ENCODE results near the gene SPCS1.
A peak's percentile ranks its signal among the peaks of the same experiment; 100 is the strongest.
"Not testable (repeated sequence)": the region's sequence is repeated elsewhere in the genome, so short reads cannot be mapped to it uniquely, and the experiment has no call there.

SPCS1 gene

DNA sequence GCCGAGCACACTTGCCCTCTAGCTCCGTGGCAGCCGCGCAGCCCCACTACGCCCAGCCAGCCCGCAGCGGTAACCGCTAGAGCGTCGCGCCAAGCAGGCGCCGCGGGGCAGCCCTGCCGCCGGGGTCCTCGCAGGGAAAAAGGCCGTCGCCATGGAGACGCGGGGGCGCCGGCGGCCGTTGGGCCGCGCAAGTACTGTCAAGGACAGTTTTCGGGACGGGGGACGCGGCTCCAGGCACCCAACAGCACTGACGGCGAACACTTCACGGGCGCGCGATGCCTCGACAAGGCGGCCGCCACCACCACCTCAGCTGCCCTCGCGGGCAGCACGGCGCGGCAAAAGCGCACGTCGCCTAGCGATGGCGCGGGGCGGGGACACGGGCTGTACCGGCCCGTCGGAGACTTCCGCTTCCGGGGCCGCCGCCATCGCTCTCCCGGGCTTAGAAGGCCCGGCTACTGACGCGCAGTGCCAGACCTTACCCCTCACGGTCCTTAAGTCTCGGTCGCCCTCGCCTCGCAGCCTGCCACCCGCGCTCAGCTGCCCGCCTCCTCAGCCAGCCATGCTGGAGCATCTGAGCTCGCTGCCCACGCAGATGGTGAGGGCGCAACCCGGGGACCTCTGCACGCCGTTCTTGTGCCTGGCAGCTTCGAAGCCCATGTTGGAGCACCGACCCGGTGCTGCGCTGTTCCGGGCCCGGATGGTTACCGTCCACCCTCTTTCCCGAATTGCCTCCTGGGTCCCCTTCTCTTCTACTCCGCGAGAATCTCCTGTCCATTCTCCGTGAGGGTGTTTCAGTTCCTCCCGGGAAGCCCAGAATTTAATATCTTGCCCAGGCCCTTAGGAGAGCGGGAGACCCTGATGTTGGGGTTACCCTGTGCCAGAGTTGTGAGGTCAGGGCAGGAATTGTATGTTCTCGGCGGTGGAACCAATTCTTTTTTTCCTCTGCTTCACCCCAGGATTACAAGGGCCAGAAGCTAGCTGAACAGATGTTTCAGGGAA, at the start of gene SPCS1, which contains the start of gene GLT8D1:
SPCS1 (plus strand) TSS at position 419 of the 999 bp plus-strand sequence; CDS start at position 560, 141 bp downstream.
GLT8D1 (minus strand) TSS at position 104 of the 999 bp plus-strand sequence. CDS start 5,331 bp downstream, outside the sequence.
- peak; percentile 84 for DNase-seq (ENCODE audit: low read depth)

DNA sequence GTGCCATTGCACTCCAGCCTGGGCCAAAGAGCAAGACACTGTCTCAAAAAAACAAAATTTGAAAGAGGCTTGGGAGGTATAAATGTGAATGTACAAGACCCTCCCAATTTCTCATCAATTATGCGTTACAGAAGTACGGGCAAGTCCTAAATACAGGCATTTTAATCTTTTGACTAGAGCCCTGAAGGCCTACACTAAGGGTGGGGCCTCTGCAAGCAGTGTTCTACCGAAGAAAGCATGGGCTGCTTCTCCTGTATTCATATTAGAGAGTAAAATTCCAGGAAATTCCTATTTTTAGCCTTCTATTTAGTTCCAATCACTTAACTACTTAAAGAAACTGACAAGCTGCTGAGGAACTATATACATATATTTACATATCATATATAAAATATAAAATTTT, 45.9 kb upstream of the SPCS1 start:
- DNase-seq (ENCODE audit: low read depth): no peak

DNA sequence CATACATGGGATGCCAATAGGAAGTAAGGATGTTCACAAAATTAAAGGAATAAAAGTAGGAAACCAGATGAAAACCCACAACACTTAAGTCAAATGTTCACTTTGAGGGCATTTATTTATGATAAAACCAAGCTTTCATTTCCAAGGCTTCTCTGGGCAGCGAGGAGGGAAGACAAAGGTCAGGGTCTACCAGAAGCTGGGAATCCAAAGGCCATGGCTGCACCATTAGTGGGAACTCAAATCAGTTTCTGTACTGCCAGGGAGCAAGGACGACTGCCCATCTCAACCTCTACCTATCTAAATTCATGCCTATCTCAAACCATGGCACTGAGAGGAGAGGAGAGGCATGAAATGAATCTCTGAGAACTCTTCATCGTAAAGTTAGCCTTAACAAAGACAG, 42.8 kb upstream of the SPCS1 start:
- no peak for DNase-seq (ENCODE audit: low read depth)

- peak; percentile 20 for DNase-seq (ENCODE audit: low read depth)
These were observed 35.0 kb upstream of the SPCS1 start for GRCh38 chr3:52670621-52671521.

- DNase-seq (ENCODE audit: low read depth): no peak
These were observed 34.2 kb upstream of the SPCS1 start for GRCh38 chr3:52671676-52672075.

DNA sequence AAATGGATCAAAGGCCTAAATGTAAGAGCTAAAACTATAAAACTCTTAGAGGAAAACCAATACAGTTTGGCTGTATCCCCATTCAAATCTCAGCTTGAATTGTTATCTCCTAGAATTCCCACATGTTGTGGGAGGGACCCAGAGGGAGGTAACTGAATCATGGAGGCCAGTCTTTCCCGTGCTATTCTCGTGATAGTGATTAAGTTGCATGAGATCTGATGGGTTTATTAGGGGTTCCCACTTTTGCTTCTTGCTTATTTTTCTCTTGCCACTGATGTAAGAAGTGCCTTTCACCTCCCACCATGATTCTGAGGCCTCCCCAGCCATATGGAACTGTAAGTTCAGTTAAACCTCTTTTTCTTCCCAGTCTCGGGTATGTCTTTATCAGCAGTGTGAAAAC, 29.7 kb upstream of the SPCS1 start:
- not testable (repeated sequence) for DNase-seq (ENCODE audit: low read depth)

DNA sequence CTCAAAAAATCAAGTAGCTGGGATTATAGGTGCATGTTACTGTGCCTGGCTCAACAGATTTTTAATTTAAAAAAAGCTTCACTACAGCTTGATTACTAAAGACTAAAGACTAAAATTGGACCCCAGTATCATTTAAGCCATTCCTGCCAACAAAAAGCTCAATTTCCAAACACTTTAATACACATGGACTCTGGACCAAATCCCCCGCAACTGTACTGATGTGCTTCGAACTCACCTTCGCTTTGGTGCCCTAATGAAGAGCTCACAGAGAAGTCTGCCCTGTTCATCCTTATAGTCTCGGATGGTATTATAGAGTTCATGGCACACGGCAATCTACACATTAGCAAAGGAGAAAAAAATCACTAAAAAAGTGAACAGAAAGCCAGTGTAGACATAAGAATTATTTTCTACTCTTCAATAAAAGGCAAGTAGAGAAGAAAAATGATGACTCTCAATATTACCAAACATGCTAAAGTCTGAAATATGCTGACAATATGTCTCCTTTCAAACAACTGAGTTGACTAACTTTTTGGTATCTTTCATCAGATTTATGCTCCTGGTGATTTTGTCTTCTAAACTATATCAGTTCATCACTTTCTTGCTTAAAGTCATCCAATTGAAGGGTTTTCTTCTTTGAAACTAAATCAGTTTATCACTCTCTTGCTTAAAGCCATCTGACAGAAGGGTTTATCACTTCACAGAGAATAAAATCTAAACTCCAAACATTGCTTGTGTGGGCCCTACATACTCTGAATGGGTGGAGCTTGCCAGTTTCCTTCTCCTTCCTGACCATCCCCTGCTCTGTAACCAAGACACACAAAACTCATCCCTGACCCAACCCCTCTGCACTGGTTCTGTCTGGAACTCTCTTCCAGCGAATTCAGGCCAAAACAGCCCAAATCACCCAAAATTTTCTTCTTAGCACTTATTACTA, 27.4 kb upstream of the SPCS1 start:
- no peak for DNase-seq (ENCODE audit: low read depth)

DNA sequence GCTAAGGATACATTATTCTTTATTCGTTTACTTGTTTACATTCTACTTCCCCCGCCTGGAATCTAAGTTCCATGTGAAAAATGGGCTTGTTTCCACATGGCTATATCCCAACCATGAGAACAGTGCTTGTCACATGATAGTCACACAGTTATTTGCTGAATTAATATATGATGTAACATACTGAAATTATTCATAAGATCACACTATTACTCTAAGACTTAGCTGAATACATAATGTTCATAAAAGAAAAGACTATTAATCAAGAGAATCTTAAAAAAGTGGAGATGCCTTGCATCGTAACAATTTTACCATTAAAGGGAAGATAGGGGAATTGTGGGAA, 26.7 kb upstream of the SPCS1 start:
- DNase-seq (ENCODE audit: low read depth): no peak

GRCh38 chr3:52679811-52680210, 26.1 kb upstream of the SPCS1 start:
- DNase-seq (ENCODE audit: low read depth): no peak

- DNase-seq (ENCODE audit: low read depth): no peak
These were observed 24.3 kb upstream of the SPCS1 start for GRCh38 chr3:52681596-52681995.

DNA sequence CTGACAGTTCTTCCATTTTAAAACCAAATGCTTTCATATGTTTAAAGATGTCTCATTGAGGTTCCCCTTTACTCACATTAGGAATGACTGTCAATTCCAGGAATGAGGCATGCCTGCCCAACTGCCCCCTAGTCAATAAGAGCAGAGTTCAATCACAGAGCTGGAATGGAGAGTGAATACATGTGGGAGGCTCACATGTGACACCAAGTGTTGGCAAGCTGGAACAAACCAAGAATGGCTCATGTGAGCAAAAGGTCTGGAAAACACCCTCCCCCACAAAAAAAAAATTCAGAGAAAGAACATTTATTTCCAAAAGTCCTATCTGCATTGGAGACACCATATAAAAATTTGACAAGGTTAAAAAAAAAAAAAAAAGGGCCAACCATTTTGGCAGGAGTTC, 23.9 kb upstream of the SPCS1 start:
- peak; percentile 41 for DNase-seq (ENCODE audit: low read depth)

DNA sequence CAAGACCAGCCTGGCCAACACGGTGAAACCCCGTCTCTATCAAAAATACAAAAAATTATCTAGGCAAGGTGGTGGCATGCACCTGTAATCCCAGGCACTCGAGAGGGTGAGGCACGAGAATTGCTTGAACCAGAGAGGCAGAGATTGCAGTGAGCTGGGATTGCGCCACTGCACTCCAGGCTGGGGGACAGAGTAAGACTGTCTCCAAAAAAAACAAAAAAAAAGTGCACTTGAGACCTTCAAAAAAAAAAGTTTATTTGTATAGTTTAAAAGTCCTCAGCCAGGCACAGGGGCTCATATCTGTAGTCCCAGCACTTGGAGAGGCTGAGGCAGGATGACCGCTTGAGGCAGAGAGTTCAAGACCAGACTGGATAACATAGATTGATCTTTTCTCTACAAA, 22.3 kb upstream of the SPCS1 start:
- DNase-seq (ENCODE audit: low read depth): no peak

DNA sequence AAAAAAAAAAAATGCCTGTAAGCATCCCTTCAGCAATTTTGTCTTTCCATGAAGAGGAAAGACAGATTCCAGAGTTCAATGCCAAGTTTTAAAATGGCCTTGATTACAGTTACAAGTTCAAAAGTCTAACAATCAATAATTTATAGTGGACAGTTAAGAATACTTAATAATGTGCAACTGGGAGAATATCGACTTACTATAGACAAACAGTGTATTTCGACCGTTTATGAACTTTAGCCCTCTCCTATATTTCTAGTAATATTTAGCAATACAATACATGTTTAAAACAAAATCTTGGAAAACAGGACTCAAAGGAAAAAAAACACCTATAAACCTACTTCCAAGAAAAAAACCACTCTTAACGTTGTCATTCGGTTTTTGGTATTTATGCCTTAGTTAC, 21.7 kb upstream of the SPCS1 start:
- DNase-seq (ENCODE audit: low read depth): no peak

GRCh38 chr3:52685285-52685708, 20.6 kb upstream of the SPCS1 start:
- DNase-seq (ENCODE audit: low read depth): peak; percentile 88

GRCh38 chr3:52685709-52686691, 19.9 kb upstream of the SPCS1 start, which contains the start of the genes GNL3 and PBRM1:
TSS of gene GNL3 (plus strand) at chr3:52686032. CDS start at chr3:52686093, 61 bp downstream.
TSS of gene PBRM1 (minus strand) at chr3:52685913.
- DNase-seq (ENCODE audit: low read depth): peak; percentile 93

GRCh38 chr3:52688266-52688665, 17.6 kb upstream of the SPCS1 start:
- DNase-seq (ENCODE audit: low read depth): no peak

GRCh38 chr3:52689151-52689550, 16.8 kb upstream of the SPCS1 start:
- no peak for DNase-seq (ENCODE audit: low read depth)

DNA sequence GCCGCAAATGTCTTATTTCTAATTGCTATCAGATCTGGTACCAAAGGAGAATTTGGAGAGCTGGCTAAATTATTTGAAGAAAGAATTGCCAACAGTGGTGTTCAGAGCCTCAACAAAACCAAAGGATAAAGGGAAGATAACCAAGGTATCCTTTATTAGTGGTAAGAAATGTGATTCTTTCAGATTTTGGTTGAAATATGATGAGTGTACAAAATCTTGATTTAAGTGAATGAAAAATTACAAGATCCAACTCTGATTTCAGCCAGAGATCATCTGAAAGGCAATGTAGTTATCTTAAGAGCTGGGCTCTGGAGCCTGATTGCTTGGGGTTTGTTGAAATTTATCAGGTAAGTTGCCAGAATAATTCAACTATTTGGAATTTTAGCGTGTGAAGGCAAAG, 15.3 kb upstream of the SPCS1 start:
- DNase-seq (ENCODE audit: low read depth): no peak

DNA sequence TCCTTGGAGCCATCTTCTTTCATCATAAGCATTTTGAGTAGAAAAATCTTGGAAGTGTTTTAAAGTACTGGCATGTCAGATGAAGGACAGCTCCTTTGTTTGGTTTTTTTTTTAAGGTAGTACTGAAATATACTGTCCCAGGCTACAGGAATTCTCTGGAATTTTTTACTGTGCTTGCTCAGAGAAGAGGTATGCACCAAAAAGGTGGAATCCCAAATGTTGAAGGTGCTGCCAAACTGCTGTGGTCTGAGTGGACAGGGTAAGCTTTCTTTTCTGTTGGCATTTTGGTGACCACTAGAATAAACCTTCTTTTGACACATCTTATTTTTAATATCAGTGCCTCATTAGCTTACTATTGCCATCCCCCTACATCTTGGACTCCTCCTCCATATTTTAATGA, 12.8 kb upstream of the SPCS1 start:
- no peak for DNase-seq (ENCODE audit: low read depth)

All from activated T-cell treated with anti-CD3 and anti-CD28 coated beads for 48 hours (primary cell).